HFF-Myc (cell line): ENCODE measurements around the gene CACNA1E.

Source experiments
- DNase-seq: peaks from one replicate; pipeline ENCODE4 v3.0.0-alpha.2; 2011; ENCODE audit warnings: low read depth; ENCODE audit errors: extremely low read depth
- H3K4me3 ChIP-seq: replicated peaks from 2 replicates; pipeline ENCODE4 v1.5.1; 2011; ENCODE audit warnings: low read depth, mild to moderate bottlenecking, control low read depth, low read length
- CTCF ChIP-seq: IDR thresholded peaks from 2 replicates; pipeline ENCODE4 v1.5.1; 2012; ENCODE audit warnings: mild to moderate bottlenecking, low read depth, low read length, control low read depth; ENCODE audit errors: missing control alignments

Gene CACNA1E

GRCh38 chr1:181809991-181810545, 326.8 kb downstream of the CACNA1E start:
- no peak overlapping the region for H3K4me3 ChIP-seq
- no peak for DNase-seq
- no peak for TF ChIP-seq CTCF

- no peak for DNase-seq
- H3K4me3 ChIP-seq = no peak overlapping the region
- no peak for TF ChIP-seq CTCF
Observed at GRCh38 chr1:181812208-181812607, 328.9 kb downstream of the CACNA1E start.

GRCh38 chr1:181813266-181813665, 329.9 kb downstream of the CACNA1E start:
- no peak for DNase-seq
- no peak overlapping the region for H3K4me3 ChIP-seq
- TF ChIP-seq CTCF = no peak

- no peak for DNase-seq
- no peak overlapping the region for H3K4me3 ChIP-seq
- no peak for TF ChIP-seq CTCF
Observed at GRCh38 chr1:181816608-181817007, 333.3 kb downstream of the CACNA1E start.

- no peak for DNase-seq
- TF ChIP-seq CTCF = no peak
- no peak overlapping the region for H3K4me3 ChIP-seq
Observed at GRCh38 chr1:181817091-181817490, 333.8 kb downstream of the CACNA1E start.

- no peak for DNase-seq
- H3K4me3 ChIP-seq = no peak overlapping the region
- no peak for TF ChIP-seq CTCF
Observed at GRCh38 chr1:181818459-181818858, 335.1 kb downstream of the CACNA1E start.

GRCh38 chr1:181818943-181819342, 335.6 kb downstream of the CACNA1E start:
- TF ChIP-seq CTCF = no peak
- DNase-seq = no peak
- no peak overlapping the region for H3K4me3 ChIP-seq
